ENCODE results near the gene CBX1. TPM values are rescaled to one million over a fixed set of nuclear protein-coding genes. Genes with fewer than 3 reads are reported as not detected.
A peak's percentile ranks its signal among the peaks of the same experiment; 100 is the strongest.

CBX1 gene
- total and polyA plus RNA-seq, 7 donors, result 26.6 to 69.6 (median 34.8) TPM

DNA sequence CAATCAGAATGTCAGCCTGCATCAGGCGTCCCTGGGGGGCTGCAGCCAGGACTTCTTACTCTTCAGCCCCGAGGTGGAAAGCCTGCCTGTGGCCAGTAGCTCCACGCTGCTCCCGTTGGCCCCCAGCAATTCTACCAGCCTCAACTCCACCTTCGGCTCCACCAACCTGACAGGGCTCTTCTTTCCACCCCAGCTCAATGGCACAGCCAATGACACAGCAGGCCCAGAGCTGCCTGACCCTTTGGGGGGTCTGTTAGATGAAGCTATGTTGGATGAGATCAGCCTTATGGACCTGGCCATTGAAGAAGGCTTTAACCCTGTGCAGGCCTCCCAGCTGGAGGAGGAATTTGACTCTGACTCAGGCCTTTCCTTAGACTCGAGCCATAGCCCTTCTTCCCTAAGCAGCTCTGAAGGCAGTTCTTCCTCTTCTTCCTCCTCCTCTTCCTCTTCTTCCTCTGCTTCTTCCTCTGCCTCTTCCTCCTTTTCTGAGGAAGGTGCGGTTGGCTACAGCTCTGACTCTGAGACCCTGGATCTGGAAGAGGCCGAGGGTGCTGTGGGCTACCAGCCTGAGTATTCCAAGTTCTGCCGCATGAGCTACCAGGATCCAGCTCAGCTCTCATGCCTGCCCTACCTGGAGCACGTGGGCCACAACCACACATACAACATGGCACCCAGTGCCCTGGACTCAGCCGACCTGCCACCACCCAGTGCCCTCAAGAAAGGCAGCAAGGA is 42.7 kb downstream of the CBX1 start:
- H3K27me3 ChIP-seq (ENCODE audit: insufficient read depth in 3 of 3, low read length in 2 of 3), result no peaks in the 10 kb centered on the region
- H3K4me1 ChIP-seq, result peaks cover 89% of the 10 kb centered on the region
- peak overlapping the region; percentile 6 for H3K4me3 ChIP-seq
- H3K27ac ChIP-seq, result peak overlapping the region; percentile 77
- peaks cover 32 to 90% of the 10 kb centered on the region in 2 donors for H3K36me3 ChIP-seq (ENCODE audit: insufficient read depth in 1 of 2, low read depth in 1 of 2)
- intact Hi-C loops (cut with DNase I), result no loop called here
- ATAC-seq (no peak), DNase-seq (no peak)
- no peaks in the 10 kb centered on the region for H3K9me3 ChIP-seq
- TF ChIP-seq, protein P1, sequence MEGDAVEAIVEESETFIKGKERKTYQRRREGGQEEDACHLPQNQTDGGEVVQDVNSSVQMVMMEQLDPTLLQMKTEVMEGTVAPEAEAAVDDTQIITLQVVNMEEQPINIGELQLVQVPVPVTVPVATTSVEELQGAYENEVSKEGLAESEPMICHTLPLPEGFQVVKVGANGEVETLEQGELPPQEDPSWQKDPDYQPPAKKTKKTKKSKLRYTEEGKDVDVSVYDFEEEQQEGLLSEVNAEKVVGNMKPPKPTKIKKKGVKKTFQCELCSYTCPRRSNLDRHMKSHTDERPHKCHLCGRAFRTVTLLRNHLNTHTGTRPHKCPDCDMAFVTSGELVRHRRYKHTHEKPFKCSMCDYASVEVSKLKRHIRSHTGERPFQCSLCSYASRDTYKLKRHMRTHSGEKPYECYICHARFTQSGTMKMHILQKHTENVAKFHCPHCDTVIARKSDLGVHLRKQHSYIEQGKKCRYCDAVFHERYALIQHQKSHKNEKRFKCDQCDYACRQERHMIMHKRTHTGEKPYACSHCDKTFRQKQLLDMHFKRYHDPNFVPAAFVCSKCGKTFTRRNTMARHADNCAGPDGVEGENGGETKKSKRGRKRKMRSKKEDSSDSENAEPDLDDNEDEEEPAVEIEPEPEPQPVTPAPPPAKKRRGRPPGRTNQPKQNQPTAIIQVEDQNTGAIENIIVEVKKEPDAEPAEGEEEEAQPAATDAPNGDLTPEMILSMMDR (IDR thresholded peaks at IDR 0.05), result no peak
- 59 to 80% (median 61%) methylated on average over 11 of the region's 11 CpGs for WGBS, 3 donors

GRCh38 chr17:48057626-48058025 is 43.7 kb downstream of the CBX1 start:
- H3K27me3 ChIP-seq (ENCODE audit: insufficient read depth in 3 of 3, low read length in 2 of 3), result no peaks in the 10 kb centered on the region
- peak overlapping the region; percentile 6 for H3K4me3 ChIP-seq
- TF ChIP-seq, protein P1 (IDR thresholded peaks at IDR 0.05), result no peak
- H3K27ac ChIP-seq, result peak overlapping the region; percentile 77
- intact Hi-C loops (cut with DNase I), result no loop called here
- peaks cover 88% of the 10 kb centered on the region for H3K4me1 ChIP-seq
- no peaks in the 10 kb centered on the region for H3K9me3 ChIP-seq
- DNase-seq (no peak), ATAC-seq (no peak)
- peaks cover 32 to 85% of the 10 kb centered on the region in 2 donors for H3K36me3 ChIP-seq (ENCODE audit: insufficient read depth in 1 of 2, low read depth in 1 of 2)
- WGBS, 3 donors, result 17 to 30% (median 23%) methylated on average over 4 of the region's 4 CpGs

GRCh38 chr17:48056879-48057278 is 44.4 kb downstream of the CBX1 start:
- no peaks in the 10 kb centered on the region for H3K27me3 ChIP-seq (ENCODE audit: insufficient read depth in 3 of 3, low read length in 2 of 3)
- H3K27ac ChIP-seq, result peak overlapping the region; percentile 61
- no peak for ATAC-seq
- H3K4me1 ChIP-seq, result peaks cover 87% of the 10 kb centered on the region
- intact Hi-C loops (cut with DNase I), result no loop called here
- TF ChIP-seq, protein P1 (IDR thresholded peaks at IDR 0.05), result no peak
- H3K4me3 ChIP-seq, result peak overlapping the region; percentile 87
- DNase-seq, result no peak
- H3K36me3 ChIP-seq (ENCODE audit: insufficient read depth in 1 of 2, low read depth in 1 of 2), result peaks cover 30 to 85% of the 10 kb centered on the region in 2 donors
- no peaks in the 10 kb centered on the region for H3K9me3 ChIP-seq
- 44 to 75% (median 49%) methylated on average over 2 of the region's 2 CpGs for WGBS, 3 donors

DNA sequence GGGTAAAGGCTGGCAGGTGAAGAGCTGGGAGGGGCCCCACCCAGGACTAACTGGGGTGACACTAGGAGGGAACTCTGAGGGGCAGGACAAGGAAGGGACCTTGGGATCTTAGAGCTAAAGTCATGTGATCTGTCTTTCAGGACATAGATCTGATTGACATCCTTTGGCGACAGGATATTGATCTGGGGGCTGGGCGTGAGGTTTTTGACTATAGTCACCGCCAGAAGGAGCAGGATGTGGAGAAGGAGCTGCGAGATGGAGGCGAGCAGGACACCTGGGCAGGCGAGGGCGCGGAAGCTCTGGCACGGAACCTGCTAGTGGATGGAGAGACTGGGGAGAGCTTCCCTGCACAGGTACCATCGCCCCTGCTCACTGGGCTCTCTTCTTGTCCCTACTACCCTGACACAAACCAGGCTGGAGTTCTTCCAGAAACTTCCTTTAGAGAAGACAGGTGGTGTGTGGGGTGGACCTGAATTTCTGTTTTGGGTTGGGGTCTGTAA is 45.0 kb downstream of the CBX1 start:
- Histone ChIP-seq H3K27ac (peak overlapping the region; percentile 61), H3K27me3 (ENCODE audit: insufficient read depth in 3 of 3, low read length in 2 of 3) (no peaks in the 10 kb centered on the region), H3K9me3 (no peaks in the 10 kb centered on the region), H3K4me3 (peak overlapping the region; percentile 87), H3K36me3 (ENCODE audit: insufficient read depth in 1 of 2, low read depth in 1 of 2) (peaks cover 28 to 83% of the 10 kb centered on the region in 2 donors), H3K4me1 (peaks cover 83% of the 10 kb centered on the region)
- DNase-seq, result no peak
- WGBS, 3 donors, result 87 to 93% (median 91%) methylated on average over 10 of the region's 10 CpGs
- TF ChIP-seq, protein P1 (IDR thresholded peaks at IDR 0.05), result no peak
- ATAC-seq, result no peak
- intact Hi-C loops (cut with DNase I), result no loop called here

Measured in psoas muscle (tissue), 8 donors.